HG03045 (cell line): Measurements from ENCODE around the gene FN1.

ENCODE experiments used
- ATAC-seq: cut with Tn5 transposase; IDR thresholded peaks from one replicate; pipeline ENCODE4 v1.9.1; 2021; ENCODE audit warnings: mild to moderate bottlenecking, moderate library complexity; ENCODE audit not compliant: unreplicated experiment

Gene FN1

GRCh38 chr2:215435870-215436704, at the start of gene FN1:
Gene FN1 (minus strand): TSS chr2:215436068. CDS start chr2:215435802, 266 bp downstream.
- ATAC-seq: peak; percentile 80

DNA sequence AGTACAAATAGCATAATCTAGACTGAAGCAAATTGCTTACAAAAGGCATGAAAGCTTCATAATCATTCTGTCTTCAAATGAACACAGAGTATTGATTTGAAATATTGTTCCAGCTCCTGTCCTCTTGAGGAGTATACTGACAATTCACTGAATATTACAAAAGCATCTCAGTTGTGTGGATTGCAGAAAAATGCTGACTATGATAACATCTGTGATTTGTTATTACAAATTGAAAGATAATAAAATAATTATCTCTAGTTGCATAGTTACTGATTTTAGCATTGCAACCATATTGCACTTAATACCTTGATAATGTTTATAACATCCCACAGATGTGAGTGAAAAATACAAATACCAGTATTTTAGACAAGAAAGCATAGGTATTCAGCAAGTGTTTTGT, 49.2 kb upstream of the FN1 start:
- no peak for ATAC-seq

DNA sequence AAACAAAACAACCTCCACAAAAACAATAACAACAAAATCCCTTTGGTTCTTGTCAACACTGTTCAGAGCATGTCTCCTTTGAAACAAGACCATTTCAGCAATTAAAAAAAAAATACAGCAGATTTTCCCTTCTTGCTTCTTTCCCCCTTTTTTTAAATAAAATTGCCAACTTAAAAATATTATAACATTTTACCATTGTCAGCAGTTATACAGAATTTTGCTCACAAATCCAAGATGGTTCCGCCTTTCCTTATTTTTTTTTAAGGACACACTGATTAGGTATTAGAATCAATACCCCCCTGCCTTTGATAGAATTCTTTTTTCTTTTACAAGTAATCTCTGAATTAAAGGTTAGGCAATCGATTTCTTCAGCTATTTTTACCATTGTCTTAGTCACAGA, 48.7 kb upstream of the FN1 start:
- no peak for ATAC-seq

GRCh38 chr2:215483431-215483830, 47.6 kb upstream of the FN1 start:
- ATAC-seq: no peak

GRCh38 chr2:215479536-215480240, 43.8 kb upstream of the FN1 start:
- ATAC-seq: no peak

DNA sequence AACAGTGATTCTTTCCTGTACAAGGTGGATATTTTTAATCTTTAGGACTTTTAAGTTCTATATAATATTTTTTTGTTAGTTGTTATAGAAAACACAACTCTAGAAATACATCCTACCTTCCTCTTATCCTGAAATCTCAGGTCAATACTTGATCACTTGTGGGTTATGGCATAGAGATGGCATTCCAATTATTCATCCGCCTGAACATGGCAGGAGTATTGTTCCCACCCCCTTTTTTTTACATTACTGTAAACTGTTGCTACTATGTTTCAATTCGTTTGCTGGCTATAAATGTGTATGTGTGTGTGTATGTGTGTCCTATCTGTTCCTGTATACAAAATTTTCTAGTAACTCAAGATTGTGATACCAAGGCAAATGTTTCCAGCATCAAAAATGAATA, 43.3 kb upstream of the FN1 start:
- no peak for ATAC-seq

GRCh38 chr2:215476424-215476823, 40.6 kb upstream of the FN1 start:
- no peak for ATAC-seq

GRCh38 chr2:215466097-215466909, 30.4 kb upstream of the FN1 start:
- ATAC-seq: no peak

DNA sequence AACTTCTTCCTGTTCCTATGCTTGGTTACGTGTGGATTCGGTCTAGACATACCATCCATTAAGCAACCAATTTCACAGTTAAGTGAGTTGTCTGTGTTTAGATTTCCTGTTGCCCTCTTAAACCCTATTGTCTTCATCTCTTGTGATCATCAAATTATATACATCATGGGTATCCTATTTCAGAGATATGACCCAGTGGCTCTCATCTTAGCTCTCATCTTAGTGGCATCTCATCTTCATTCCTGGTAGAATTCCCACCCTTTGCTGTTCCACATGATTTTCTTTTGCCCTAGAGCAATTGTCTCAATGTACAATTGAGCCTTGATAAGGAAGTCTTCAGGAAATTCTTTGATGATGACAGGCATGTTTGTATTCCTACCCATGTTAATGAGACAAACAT, 29.4 kb upstream of the FN1 start:
- ATAC-seq: no peak

DNA sequence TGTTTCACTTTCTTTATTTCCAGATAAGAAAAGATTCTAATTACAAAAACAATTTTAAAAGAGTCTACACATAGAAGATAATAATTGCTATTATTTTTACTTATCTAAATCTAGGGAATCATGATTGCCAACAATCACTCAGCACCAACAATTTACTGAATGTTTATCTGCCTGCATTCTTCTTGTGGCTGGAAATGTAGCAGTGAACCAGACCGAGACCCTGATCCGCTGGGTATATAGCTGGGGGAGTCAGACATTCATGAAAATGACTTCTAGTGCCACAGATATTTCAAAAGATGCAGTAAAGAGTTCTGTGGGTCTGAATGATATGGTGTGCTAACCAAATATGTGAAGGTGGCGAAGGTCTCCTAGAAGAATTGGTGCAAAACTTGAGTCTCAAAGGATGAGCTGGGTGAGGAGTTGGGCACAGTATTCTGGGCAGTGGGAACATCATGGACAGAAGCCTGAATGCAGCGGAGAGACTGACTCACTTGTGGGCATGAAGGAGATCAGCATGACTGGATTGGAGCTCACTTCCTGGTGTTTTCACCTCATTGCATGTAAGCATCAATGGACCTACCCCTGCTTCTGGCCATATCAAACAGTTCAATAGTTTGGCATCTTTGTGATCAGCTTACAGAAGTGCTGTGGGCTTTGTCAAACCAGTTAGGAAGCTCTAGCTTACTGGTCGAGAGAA, 26.1 kb upstream of the FN1 start:
- no peak for ATAC-seq

DNA sequence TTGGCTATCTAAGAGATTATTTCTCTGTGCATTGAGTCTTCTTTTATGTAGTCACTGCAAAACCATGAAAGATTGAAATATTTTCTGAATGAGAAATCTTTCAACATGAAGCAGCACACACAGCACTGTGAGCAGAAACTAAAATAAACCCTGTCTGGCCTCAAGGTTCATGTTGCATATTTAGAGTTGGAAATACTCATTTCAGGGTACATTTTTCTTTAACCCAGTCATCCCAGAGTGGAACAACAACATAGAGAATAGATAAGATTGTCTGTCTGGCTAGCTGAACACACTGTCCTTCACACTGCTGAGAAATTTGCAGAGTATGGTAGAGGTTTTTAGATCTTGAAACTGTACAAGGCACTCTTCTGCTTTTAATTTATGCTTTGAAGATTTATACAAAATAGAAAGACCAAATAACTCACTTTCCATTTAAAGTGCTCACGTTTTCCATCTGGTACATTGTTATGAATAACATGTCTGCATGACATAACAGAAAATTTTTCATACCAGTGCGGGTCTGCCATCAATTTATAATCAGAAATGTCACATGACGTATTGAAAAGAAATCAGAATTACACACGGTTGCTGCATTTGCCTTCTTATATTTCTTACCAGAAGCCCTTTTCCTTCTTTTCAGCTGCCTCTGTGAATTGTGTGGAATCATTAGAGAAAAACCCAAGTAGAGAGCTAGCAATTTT, 25.0 kb upstream of the FN1 start:
- ATAC-seq: no peak

DNA sequence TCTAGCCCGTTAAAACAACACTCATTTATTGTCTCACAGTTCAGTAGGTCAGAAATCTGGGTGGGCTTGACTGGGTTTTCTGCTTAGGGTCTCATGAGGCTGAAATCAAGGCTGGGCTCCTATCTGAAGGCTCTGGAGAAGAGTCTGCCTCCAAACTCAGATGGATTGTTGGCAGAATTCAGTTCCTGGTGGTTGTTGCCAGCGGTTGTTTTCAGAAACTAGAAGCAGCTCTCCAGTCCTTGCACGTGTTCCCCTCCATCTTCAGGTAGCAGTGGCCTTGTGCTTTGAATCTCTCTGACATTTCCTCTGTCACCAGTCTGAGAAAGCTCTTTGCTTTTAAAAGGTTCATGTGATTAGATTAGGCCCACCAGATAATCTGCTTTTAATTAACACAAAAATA, 20.1 kb upstream of the FN1 start:
- ATAC-seq: no peak

DNA sequence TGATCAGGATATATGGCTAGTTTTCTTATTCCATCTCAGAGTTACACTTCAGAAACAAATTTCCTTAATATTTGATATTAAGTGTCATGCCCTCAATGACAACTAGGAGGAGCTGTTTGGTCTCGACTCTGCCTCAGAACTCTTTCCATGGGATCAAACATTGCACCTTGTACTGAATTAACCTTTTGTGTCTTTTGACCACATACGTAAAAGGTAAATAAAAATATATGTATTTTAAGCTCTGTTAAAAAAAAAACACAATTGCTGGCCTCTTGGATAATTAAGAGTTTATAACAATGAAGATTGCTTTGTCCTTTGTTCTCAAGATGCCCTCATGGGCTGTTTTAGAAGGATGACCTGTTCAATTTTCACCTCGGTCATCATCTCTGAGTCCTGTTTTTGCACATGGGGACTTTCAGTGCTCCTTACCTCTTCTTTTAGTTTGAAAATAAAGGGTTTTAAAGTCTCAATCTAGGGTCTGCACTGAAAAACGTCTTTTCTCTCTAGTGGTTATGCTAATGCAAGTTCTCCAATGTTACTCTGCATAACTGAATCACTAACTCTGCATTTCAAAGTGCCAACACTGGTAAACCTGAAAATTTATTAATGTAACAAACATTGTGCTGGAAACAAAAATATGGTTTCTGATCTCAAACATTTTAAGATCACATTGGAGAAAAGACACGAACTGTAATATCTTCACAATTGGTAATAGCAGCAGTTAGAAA, 18.8 kb upstream of the FN1 start:
- ATAC-seq: no peak

GRCh38 chr2:215452725-215453124, 16.9 kb upstream of the FN1 start:
- ATAC-seq: no peak

DNA sequence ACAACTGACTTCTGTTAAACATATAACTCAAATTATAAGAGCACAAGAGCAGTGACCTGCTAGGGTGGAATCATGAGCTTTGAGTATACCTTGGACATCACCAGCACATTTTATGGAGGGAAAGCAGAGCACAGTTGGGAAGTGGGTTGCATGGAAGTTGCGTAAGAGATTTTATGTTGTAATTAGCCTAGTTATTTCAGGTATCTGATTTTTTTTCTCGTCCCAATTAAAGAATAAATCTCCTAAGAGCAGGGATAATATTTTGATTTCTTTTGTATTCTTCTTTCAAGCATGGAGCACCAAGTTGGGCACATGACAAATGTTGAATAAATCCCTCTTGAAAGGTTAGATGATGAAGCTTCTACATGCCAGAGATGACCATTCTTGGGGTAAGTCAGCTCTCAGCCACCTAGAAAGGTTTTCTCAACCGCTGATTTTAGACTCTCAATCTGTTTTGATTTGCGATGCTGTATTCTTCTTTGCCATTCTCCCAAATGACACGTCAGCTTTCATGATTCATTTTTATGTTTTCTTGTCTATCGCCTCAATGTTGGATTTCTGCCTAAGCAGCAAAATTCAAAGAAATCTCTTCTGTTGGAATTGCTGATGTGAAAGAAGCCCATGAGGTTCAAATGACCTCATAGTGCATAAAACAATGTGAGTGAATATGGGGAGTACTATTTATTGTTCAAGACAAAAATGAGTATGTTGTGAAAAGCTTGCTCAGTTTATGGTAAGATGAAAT, 15.3 kb upstream of the FN1 start:
- no peak for ATAC-seq

- ATAC-seq: no peak
These were observed 14.5 kb upstream of the FN1 start for GRCh38 chr2:215450188-215451011.

DNA sequence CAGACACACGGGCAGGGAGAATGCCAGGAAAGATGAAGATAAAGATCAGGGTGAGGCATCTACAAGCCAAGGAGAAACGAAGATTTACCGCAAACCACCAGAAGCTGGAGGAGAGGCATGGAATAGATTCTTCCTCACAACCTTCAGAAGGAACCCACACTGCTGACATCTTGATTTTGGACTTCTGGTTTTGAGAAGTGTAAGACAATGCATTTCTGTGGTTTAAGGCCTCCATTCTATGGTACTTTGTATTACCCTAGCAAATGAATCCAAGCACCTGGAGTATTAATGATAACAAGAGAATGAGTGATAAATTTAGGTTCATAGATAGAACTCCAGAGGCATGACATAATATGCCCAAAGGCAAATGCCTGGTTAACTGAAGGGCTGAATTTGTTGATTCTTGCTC, 11.8 kb upstream of the FN1 start:
- ATAC-seq: no peak

DNA sequence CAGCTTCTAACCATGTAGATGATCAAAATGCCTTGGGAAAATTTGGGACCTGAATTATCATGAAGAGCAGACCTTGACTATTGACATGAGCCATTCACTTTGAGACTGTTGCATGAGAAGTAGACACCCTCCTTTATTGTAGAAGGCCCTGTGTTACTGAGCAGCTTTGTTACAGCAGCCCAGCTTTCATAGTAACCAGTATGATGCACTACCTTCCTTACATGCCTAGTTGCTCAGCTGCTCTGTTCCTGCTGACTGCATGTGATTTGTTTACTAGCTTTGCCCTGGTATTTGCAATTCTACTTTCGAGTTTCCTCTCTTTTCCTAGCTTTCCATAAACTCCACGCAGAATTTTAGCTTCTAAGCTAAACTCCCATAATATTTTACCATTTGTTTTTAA, 11.2 kb upstream of the FN1 start:
- ATAC-seq: no peak
